Stimulated activated CD8-positive, alpha-beta memory T cell treated with anti-CD3 and anti-CD28 coated beads, Interleukin-12 subunit alpha, Interleukin-12 subunit beta, amount 100 ng/mL, for 4 hours (primary cell): Measurements from ENCODE around the gene NANOS1.
A peak's percentile ranks its signal among the peaks of the same experiment; 100 is the strongest.
"Not testable (repeated sequence)": the region's sequence is repeated elsewhere in the genome, so short reads cannot be mapped to it uniquely, and the experiment has no call there.

Experiments
- DNase-seq: peaks from one replicate; pipeline ENCODE4 v3.0.0-alpha.2; 2020; ENCODE audit warnings: low read depth

NANOS1 gene

DNA sequence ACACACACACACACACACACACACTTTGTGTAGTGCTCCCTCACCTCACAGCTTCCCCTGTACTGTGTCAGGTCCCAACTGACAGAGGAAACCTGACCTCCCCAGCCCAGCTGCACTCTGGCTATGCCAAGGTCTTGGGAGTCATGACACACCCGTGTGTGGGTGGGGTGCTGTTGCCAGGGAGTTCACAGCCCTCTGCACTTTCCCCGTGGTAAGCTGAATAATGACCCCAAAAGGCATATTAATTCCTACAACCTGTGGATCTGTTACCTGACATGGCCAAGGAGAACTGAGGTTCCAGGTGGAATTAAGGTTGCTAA is 8.9 kb upstream of the NANOS1 start:
- no peak for DNase-seq

DNA sequence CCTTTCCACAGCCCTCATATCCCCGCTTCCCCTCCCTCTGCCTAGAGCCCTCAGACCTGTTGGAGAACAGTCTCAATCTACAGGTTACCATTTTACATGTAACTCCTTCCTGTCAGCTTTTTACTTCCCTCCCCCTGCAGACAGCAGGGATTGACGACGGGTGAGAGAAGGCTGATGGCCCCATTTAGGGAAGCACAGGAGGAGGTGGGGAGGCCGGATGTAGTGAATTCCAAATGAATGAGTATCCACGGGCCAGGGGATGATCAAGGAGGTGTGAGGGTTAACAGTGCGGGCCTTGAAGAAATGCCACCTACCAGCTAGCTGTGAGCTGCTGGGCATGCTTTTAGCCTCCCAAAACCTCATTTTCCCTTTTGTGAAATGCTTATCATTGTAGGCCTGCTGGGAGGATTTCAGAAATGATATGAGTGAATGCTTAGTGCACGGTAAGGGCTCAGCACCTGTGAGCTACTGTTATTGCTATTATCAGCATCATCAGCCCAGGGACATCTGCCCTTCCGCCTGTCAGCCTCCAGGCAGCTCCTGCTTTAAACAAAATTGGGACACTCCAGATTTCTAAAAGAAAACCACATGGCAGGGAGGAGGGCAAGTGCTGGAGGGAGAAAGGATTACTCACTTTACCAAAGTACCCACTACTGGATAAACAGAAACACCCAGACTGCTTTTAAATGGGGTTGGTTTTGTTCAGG is 6.5 kb upstream of the NANOS1 start:
- no peak for DNase-seq

DNA sequence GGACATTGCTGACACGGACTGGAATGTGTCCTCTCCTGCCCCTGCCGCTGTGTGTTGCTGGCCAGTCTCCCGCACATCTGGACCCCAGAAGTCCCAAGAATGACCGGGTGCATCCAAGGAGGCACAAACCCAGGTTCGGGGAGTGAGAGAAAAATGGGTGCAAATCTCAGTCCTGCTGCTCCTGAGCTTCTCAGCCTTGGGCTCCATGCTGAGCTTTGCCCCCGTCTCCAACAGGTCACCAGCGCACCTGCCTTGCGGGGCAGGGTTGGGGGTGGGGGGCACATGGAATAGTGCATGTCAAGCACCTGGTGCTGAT is 6.0 kb upstream of the NANOS1 start:
- DNase-seq = no peak

- no peak for DNase-seq
These were observed 4.6 kb upstream of the NANOS1 start for GRCh38 chr10:119024882-119025281.

- no peak for DNase-seq
These were observed 4.2 kb upstream of the NANOS1 start for GRCh38 chr10:119025336-119025735.

DNA sequence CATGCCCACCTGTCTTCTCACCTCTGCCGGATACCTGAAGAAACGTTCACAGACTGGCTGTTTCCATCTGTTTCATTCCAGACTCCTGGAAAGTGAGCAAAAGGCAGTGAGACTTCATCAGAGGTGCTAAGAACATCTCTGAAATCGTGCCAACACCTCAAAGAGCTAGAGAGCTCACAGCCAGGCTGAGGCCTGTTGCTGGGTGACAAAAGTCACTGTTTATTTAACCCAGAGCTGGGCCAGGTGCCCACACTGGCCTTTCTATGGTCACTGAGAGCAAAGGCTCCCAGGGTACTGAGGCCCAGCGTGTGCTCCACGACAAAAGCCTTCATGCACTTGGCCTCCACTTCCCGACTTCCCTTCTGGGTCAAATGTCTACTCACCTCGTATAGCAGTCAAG is 3.7 kb upstream of the NANOS1 start:
- no peak for DNase-seq

- DNase-seq = no peak
These were observed 3.0 kb upstream of the NANOS1 start for GRCh38 chr10:119026301-119027110.

DNA sequence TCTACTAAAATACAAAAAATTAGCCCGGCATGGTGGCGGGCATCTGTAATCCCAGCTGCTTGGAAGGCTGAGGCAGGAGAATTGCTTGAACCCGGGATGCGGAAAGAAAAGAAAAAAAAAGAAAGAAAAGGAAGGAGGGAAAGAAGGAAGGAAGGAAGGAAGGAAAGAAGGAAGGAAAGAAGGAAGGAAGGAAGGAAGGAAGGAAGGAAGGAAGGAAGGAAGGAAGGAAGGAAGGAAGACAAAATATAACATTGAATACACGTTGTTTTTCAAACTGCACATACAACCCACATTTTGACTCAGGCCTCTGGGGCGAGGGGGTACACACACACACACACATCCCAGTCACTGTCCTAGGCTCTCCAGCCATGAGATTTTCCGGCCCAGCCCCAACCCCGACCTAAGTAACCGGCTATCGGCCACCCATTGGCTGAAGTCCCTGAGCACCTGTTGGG is 1.0 kb upstream of the NANOS1 start:
- not testable (repeated sequence) for DNase-seq

GRCh38 chr10:119028900-119029612 is 458 bp upstream of the NANOS1 start:
- peak; percentile 73 for DNase-seq

DNA sequence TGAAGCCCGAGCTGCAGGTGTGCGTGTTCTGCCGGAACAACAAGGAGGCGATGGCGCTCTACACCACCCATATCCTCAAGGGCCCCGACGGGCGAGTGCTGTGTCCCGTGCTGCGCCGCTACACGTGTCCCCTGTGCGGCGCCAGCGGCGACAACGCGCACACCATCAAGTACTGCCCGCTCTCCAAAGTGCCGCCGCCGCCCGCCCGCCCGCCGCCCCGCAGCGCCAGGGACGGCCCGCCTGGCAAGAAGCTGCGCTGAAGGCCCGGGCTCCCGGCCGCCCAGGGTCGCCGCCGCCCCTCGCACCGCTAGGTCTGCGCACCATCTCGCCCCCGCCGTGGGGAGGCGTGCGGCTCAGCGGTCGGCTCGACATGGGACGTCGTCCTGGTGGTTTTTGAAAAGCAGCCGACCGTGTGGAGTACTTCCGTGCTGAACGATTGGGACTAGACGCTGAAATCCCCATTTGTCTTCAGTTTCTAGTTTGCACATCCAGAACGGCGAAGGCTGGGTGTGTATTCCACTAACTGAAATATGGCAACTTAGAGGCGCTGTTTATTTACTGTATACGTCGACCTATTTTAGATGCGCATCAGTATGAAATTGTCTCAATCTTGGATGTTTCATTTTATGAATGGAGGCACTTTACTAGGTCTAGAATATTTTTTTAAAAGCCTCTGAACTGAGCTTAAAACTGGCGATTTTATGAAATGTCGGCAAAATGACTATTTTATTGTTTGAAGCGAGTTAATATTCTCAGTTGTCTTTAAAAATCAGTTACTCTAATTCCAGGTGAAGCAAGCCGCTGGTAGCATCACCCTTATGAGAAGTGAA is 1.1 kb downstream of the NANOS1 start:
- DNase-seq = peak; percentile 15

- no peak for DNase-seq
These were observed 2.1 kb downstream of the NANOS1 start for GRCh38 chr10:119031496-119032059.

GRCh38 chr10:119039161-119039560 is 9.6 kb downstream of the NANOS1 start:
- DNase-seq = no peak

- DNase-seq = no peak
These were observed 11.8 kb downstream of the NANOS1 start for GRCh38 chr10:119041326-119041725.

DNA sequence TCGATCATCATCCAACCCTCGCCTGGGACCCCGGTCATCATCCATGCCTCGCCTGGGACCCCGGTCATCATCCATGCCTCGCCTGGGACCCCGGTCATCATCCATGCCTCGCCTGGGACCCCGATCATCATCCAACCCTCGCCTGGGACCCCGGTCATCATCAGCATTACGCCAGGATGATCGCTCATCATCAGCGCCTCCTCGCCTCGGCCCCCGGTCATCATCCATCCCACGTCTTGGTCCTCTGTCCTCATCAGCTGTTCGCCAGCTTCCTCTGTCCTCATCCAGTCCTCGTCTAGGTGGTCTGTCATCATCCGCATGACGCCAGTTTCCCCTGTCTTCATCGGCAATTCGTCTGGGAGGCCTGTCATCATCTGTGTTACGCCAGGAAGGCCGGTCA is 12.7 kb downstream of the NANOS1 start:
- no peak for DNase-seq

- no peak for DNase-seq
These were observed 16.0 kb downstream of the NANOS1 start for GRCh38 chr10:119045561-119045960.

DNA sequence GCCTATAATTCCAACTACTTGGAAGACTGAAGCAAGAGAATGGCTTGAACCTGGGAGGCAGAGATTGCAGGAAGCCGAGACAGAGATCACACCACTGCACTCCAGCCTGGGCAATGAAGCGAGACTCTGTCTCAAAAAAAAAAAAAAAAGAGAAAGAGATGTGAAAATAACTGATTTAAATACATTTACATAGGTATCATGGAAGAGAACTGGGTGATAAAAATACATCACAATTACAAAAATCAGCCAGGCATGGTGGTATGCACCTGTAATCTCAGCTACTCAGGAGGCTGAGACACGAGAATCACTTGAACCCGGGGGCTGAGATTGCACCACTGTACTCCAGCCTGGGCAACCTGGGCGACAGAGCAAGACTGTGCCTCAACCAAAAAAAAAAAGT is 19.8 kb downstream of the NANOS1 start:
- no peak for DNase-seq

GRCh38 chr10:119049777-119050176 is 20.3 kb downstream of the NANOS1 start:
- no peak for DNase-seq

DNA sequence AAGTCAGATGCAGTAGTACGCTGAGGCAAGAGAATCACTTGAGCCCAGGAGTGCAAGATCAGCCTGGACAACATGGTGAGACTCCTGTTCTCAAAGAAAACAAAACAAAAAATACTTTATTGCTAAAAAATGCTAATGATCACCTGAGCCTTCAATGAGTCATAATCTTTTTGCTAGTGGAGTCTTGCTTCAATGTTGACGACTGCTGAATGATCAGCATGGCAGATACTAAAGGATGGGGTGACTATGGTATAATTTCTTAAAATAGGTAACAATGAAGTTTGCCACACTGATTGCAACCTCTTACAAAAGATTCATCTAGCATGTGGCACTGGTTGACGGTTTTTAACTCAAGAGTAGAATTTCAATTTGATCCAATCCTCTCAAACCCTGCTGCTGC is 22.3 kb downstream of the NANOS1 start:
- no peak for DNase-seq

GRCh38 chr10:119055472-119055871 is 26.0 kb downstream of the NANOS1 start:
- DNase-seq = no peak

DNA sequence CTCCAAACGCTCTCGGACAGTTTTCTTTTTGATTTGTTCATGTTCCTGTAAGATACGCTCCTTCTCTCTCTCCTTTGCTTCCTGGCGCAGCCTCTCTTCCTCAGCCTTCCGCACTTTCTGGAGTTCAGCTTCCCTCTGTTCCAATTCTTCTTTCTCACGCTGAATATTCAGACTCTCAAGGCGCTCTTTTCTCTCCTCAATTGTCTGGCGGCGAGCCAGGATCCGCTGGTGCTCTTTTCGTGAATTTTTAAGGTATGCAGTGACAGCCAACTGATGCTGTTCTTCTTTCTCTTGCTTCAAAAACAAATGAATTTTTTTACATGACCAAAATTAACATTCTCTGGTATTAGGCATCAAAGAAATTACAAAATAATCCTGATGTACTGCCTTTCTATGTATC is 28.5 kb downstream of the NANOS1 start:
- DNase-seq = no peak

DNA sequence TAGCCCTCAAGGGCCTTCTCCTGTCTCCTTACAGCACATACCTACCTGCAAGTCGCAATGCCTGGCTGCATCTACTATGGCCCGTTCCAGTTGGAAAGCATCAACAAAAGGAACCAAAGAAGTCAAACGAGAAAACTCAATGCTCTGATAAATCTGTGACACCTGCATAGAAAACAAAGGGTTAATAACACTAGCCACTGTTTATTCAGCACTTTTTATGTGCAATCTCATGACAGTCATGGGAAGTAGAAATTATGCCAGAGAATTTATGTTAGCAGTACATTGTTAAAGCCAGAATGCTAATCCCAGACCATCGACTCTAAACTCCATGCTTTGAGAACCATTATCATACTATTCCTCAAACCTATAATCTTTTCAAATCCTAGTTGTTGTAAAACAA is 30.0 kb downstream of the NANOS1 start:
- DNase-seq = no peak

- DNase-seq = no peak
These were observed 30.6 kb downstream of the NANOS1 start for GRCh38 chr10:119060107-119060506.
